ENCODE data around the gene ALDOC.

ALDOC gene

DNA sequence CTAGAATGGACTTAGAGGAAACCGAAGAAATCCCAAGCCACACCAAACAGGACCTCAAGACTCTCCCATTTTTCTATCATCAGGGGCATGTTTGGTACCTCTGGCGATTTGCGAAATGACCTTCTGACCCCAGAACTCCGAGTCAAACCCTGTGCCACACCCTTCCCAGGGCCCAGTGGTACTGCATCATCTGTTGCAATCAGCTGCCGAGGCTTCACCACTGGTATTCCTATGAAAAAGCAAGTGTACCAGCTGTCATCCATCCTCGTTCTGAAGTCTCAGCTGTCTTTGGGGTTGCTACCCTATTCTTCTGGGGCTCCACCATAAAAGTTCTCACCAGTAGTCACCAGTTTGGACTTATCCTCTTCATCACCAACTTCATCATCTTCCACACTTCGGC, 39.6 kb upstream of the ALDOC start:
- CTCF ChIA-PET: interaction anchor here (1.0 to 7.7 kb wide), 3 partner anchors 7 to 37 kb away, joined by 3 to 100 read pairs (median 37); no protein-coding TSS in a partner anchor
- POLR2A ChIA-PET: no interaction called here
- TF ChIP-seq CTCF (IDR thresholded peaks at IDR 0.05; ENCODE audit: insufficient read depth, low read length, missing control alignments): no peak

GRCh38 chr17:28615260-28615940, 38.7 kb upstream of the ALDOC start:
- ChIA-PET POLR2A (no interaction called here), CTCF (interaction anchor here (0.7 to 7.2 kb wide), 7 partner anchors 8 to 123 kb away, joined by 3 to 100 read pairs (median 3); partner anchors contain the start of gene BLTP2)
- TF ChIP-seq CTCF (IDR thresholded peaks at IDR 0.05; ENCODE audit: insufficient read depth, low read length, missing control alignments): no peak
- H3K4me3 ChIP-seq (ENCODE audit: low read depth, low read length): no peak overlapping the region
- DNase-seq (ENCODE audit: low read depth, low spot score): no peak

More for the DNA sequence above, 39.6 kb upstream of the ALDOC start:
- no peak for DNase-seq (ENCODE audit: low read depth, low spot score)
- no peak overlapping the region for H3K4me3 ChIP-seq (ENCODE audit: low read depth, low read length)

- no peak for TF ChIP-seq CTCF (IDR thresholded peaks at IDR 0.05; ENCODE audit: insufficient read depth, low read length, missing control alignments)
- DNase-seq (ENCODE audit: low read depth, low spot score): no peak
- ChIA-PET POLR2A (no interaction called here), CTCF (interaction anchor here (1.4 to 7.2 kb wide), 6 partner anchors 10 to 119 kb away, joined by 6 to 100 read pairs (median 22); partner anchors contain the start of gene BLTP2)
- H3K4me3 ChIP-seq (ENCODE audit: low read depth, low read length): no peak within 1 kb of the TSS
Observed at GRCh38 chr17:28613931-28614381, 37.3 kb upstream of the ALDOC start, which contains the start of gene RSKR. TSS of gene RSKR (minus strand) at chr17:28614185. CDS start at chr17:28614161, 24 bp downstream.

- H3K4me3 ChIP-seq (ENCODE audit: low read depth, low read length): no peak overlapping the region
- TF ChIP-seq CTCF (IDR thresholded peaks at IDR 0.05; ENCODE audit: insufficient read depth, low read length, missing control alignments): peak; percentile 69
- DNase-seq (ENCODE audit: low read depth, low spot score): no peak
- CTCF ChIA-PET: interaction anchor here (0.6 to 7.2 kb wide), 26 partner anchors 10 to 347 kb away, joined by 3 to 100 read pairs (median 4); partner anchors contain the start of genes BLTP2, PIGS and SPAG5
- POLR2A ChIA-PET: no interaction called here
Observed at GRCh38 chr17:28612936-28613872, 36.5 kb upstream of the ALDOC start.

- H3K4me3 ChIP-seq (ENCODE audit: low read depth, low read length): no peak overlapping the region
- no peak for DNase-seq (ENCODE audit: low read depth, low spot score)
- no peak for TF ChIP-seq CTCF (IDR thresholded peaks at IDR 0.05; ENCODE audit: insufficient read depth, low read length, missing control alignments)
- CTCF ChIA-PET: interaction anchor here (0.6 to 7.2 kb wide), 26 partner anchors 9 to 346 kb away, joined by 3 to 100 read pairs (median 4); partner anchors contain the start of genes BLTP2, PIGS and SPAG5
- POLR2A ChIA-PET: no interaction called here
Observed at GRCh38 chr17:28612531-28612930, 35.8 kb upstream of the ALDOC start.
